K562 (cell line): ENCODE data around the gene SOS1. TPM values are rescaled to one million over a fixed set of nuclear protein-coding genes. Genes with fewer than 3 reads are reported as not detected.

Source experiments
- CBX5 ChIP-seq: IDR thresholded peaks from 2 replicates; pipeline ENCODE4 v1.6.1; 2014; ENCODE audit warnings: low read depth, borderline replicate concordance
- CTBP1 ChIP-seq: fragments of 450-650 bp; IDR thresholded peaks from 2 replicates; pipeline ENCODE4 v1.6.1; 2016; ENCODE audit warnings: borderline replicate concordance
- ERF ChIP-seq: fragments of 450-650 bp; formaldehyde crosslinking; IDR thresholded peaks from 2 replicates; pipeline ENCODE4 v1.4.0; 2020; ENCODE audit warnings: mild to moderate bottlenecking, mixed read lengths
- MGA ChIP-seq: fragments of 450-650 bp; IDR thresholded peaks from 2 replicates; pipeline ENCODE4 v1.6.1; 2016; ENCODE audit warnings: mild to moderate bottlenecking, moderate library complexity
- MTA1 ChIP-seq: fragments of 450-650 bp; IDR thresholded peaks from 2 replicates; pipeline ENCODE4 v1.6.1; 2017; ENCODE audit warnings: borderline replicate concordance
- MYBL2 ChIP-seq, 2 experiments: fragments of 450-650 bp in 1 of 2; sonication (generic) in 1 of 2; formaldehyde crosslinking in 1 of 2; IDR thresholded peaks; 2 replicates each; pipeline versions ENCODE4 v1.6.1 to v1.8.1; 2017 to 2022; ENCODE audit warnings: borderline replicate concordance in 1 of 2, inconsistent platforms in 1 of 2, low read depth in 1 of 2, mild to moderate bottlenecking in 1 of 2, missing genetic modification reagents in 1 of 2, moderate library complexity in 1 of 2
- RBM17 ChIP-seq: fragments of 200-400 bp; formaldehyde crosslinking; IDR thresholded peaks from 2 replicates; pipeline ENCODE4 v1.6.1; 2017; ENCODE audit warnings: low read depth, mild to moderate bottlenecking, low read length, borderline replicate concordance
- SMAD4 ChIP-seq: fragments of 250-450 bp; sonication (Bioruptor Pico); conservative IDR thresholded peaks from 2 replicates; pipeline ENCODE4 v1.8.0; 2021; ENCODE audit warnings: inconsistent platforms, mild to moderate bottlenecking, moderate library complexity
- SRSF3 ChIP-seq: fragments of 200-400 bp; formaldehyde crosslinking; IDR thresholded peaks from 2 replicates; pipeline ENCODE4 v1.6.1; 2016; ENCODE audit warnings: mild to moderate bottlenecking, low read length, moderate library complexity; ENCODE audit not compliant: insufficient read depth
- TEAD2 ChIP-seq: fragments of 450-650 bp; IDR thresholded peaks from 2 replicates; pipeline ENCODE4 v1.6.1; 2016; ENCODE audit warnings: missing genetic modification characterization, control low read depth, missing compliant biosample characterization
- TOE1 ChIP-seq, 2 experiments: fragments of 450-650 bp in 1 of 2; sonication (generic) in 1 of 2; formaldehyde crosslinking in 1 of 2; IDR thresholded peaks; 2 replicates each; pipeline versions ENCODE4 v1.7.1 to v1.8.0; 2016 to 2022; ENCODE audit warnings: borderline replicate concordance in 2 of 2, mild to moderate bottlenecking in 2 of 2, antibody characterized with exemption in 1 of 2, inconsistent platforms in 1 of 2, low read depth in 1 of 2, missing genetic modification reagents in 1 of 2, moderate library complexity in 1 of 2
- XRCC4 ChIP-seq: IDR thresholded peaks from one replicate; pipeline ENCODE4 v1.6.1; 2011; ENCODE audit not compliant: insufficient read depth, insufficient read length; ENCODE audit errors: extremely low read depth
- ZKSCAN1 ChIP-seq: fragments of 150-350 bp; IDR thresholded peaks from 2 replicates; pipeline ENCODE4 v1.6.1; 2016; ENCODE audit warnings: low read depth, low read length
- ZNF232 ChIP-seq: sonication (generic); formaldehyde crosslinking; IDR thresholded peaks from 2 replicates; pipeline ENCODE4 v1.8.0; 2022; ENCODE audit warnings: mild to moderate bottlenecking, missing genetic modification reagents
- ZNF274 ChIP-seq: IDR thresholded peaks from 2 replicates; pipeline ENCODE4 v1.6.1; 2011; ENCODE audit warnings: low read depth, mild to moderate bottlenecking, low read length, moderate library complexity, borderline replicate concordance
- ZNF444 ChIP-seq: fragments of 250-450 bp; sonication (Bioruptor Pico); IDR thresholded peaks from 2 replicates; pipeline ENCODE4 v1.4.0; 2020; ENCODE audit warnings: mild to moderate bottlenecking, moderate library complexity
- ZNF584 ChIP-seq: fragments of 200-800 bp; sonication (Bioruptor generic); IDR thresholded peaks from 2 replicates; pipeline ENCODE4 v1.6.1; 2016; ENCODE audit warnings: low read depth, mild to moderate bottlenecking, missing genetic modification characterization, missing compliant biosample characterization
- ZNF644 ChIP-seq: fragments of 200-800 bp; sonication (Bioruptor generic); IDR thresholded peaks from 2 replicates; pipeline ENCODE4 v1.6.1; 2016; ENCODE audit warnings: low read depth, missing genetic modification characterization, missing compliant biosample characterization
- polyA plus RNA-seq, 8 experiments: library from polyadenylated mRNA; depleted of rRNA in 4 of 8; stranded (reverse) in 5 of 8; unstranded in 3 of 8; fragments of >200 nt; fragmentation: Nextera tagmentation in 2 of 8; fragmentation: Illumina TruSeq in 1 of 8; extraction: Ambion mirVana in 2 of 8; extraction: Trizol in 1 of 8; gene quantifications; 2 replicates each; pipeline versions ENCODE4 v1.2.1 to v1.2.3, GENCODE V29; 2011 to 2014; ENCODE audit warnings: inconsistent platforms in 1 of 8, missing spikeins in 1 of 8
- total RNA-seq, 7 experiments: library from RNA; depleted of rRNA in 6 of 7; stranded (reverse); fragments of >200 nt in 6 of 7; fragmentation: Illumina TruSeq in 2 of 7; extraction: Trizol in 2 of 7; gene quantifications; 2 replicates each; pipeline versions ENCODE4 v1.2.1 to v1.2.3, GENCODE V29; 2011 to 2021; ENCODE audit warnings: low replicate concordance in 1 of 7

Gene SOS1
- total and polyA plus RNA-seq, 9 of the 15 experiments (the other 6 are each of a cell fraction or from before 2014, with no cell fraction given): 2.5 to 27.1 (median 16.3) TPM

GRCh38 chr2:39150102-39150562, 29.3 kb upstream of the SOS1 start (continued):
- TF ChIP-seq ZNF274 (no peak), ZNF644 (peak; percentile 95), CTBP1 (peak; percentile 33; the same call in 1 of the 2 replicates), TEAD2 (tag) (peak; percentile 50; the same call in 1 of the 2 replicates), MYBL2 (IDR thresholded peaks at IDR 0.05; ENCODE audit: low read depth) (no peak), MYBL2 (CRISPR knock-in tag; IDR thresholded peaks at IDR 0.05; ENCODE audit: borderline replicate concordance) (no peak), ZKSCAN1 (no peak), MGA (peak; percentile 73), ZNF232 (CRISPR knock-in tag) (no peak), SMAD4 (CRISPR knock-in tag) (peak; percentile 99), SRSF3 (no peak), ZNF444 (CRISPR knock-in tag) (peak; percentile 85), RBM17 (no peak), XRCC4 (no peak), ERF (CRISPR knock-in tag) (peak; percentile 99), ZNF584 (CRISPR knock-in tag) (peak; percentile 98), MTA1 (no peak), TOE1 (IDR thresholded peaks at IDR 0.05; ENCODE audit: borderline replicate concordance) (no peak), TOE1 (CRISPR knock-in tag; IDR thresholded peaks at IDR 0.05; ENCODE audit: borderline replicate concordance, low read depth) (no peak), CBX5 (no peak)
